Gastroesophageal sphincter (tissue), 4 donors: ENCODE measurements around the gene PRR14L. TPM values are rescaled to one million over a fixed set of nuclear protein-coding genes. Genes with fewer than 3 reads are reported as not detected.

Experiments
- ATAC-seq: fragments of 150-250 bp; one replicate; pipeline ENCODE4 v1.9.1; 2016; ENCODE audit warnings: mild to moderate bottlenecking, moderate library complexity
- H3K27ac ChIP-seq, 4 donors: fragments of 200-600 bp; sonication (generic) in 3 of 4; 1 replicate in 3 of 4; 2 replicates in 1 of 4; pipeline ENCODE4 v1.5.1; 2016 to 2019
- H3K27me3 ChIP-seq: fragments of 200-600 bp; sonication (generic); one replicate; pipeline ENCODE4 v1.5.1; 2019
- H3K36me3 ChIP-seq, 2 donors: fragments of 200-600 bp; sonication (generic); one replicate each; pipeline ENCODE4 v1.5.1; 2019; ENCODE audit warnings: control low read depth in 1 of 2
- H3K4me1 ChIP-seq, 3 donors: fragments of 200-600 bp; sonication (generic); 1 replicate in 2 of 3; 2 replicates in 1 of 3; pipeline ENCODE4 v1.5.1; 2016 to 2019; ENCODE audit warnings: control low read depth in 2 of 3
- H3K4me3 ChIP-seq, 2 donors: fragments of 200-600 bp; sonication (generic); one replicate each; pipeline ENCODE4 v1.5.1; 2019; ENCODE audit warnings: mild to moderate bottlenecking in 1 of 2, moderate library complexity in 1 of 2
- H3K9me3 ChIP-seq, 3 donors: fragments of 200-600 bp; sonication (generic); one replicate each; pipeline ENCODE4 v1.5.1; 2017 to 2019; ENCODE audit warnings: control low read depth in 2 of 3
- CTCF ChIP-seq, 4 experiments: fragments of 200-600 bp in 2 of 4; fragments of 450-650 bp in 2 of 4; sonication (generic) in 1 of 4; IDR thresholded peaks; one replicate each; pipeline ENCODE4 v1.5.1; 2017 to 2019; ENCODE audit warnings: antibody characterized with exemption in 4 of 4, mild to moderate bottlenecking in 2 of 4, moderate library complexity in 2 of 4
- EP300 ChIP-seq: sonication (generic); formaldehyde crosslinking; IDR thresholded peaks from one replicate; pipeline ENCODE4 v1.6.1; 2017; ENCODE audit warnings: antibody characterized with exemption, mild to moderate bottlenecking
- POLR2A ChIP-seq, 2 donors: fragments of 450-650 bp; IDR thresholded peaks; one replicate each; pipeline ENCODE4 v1.6.1; 2017; ENCODE audit warnings: antibody characterized with exemption in 2 of 2, mild to moderate bottlenecking in 2 of 2, moderate library complexity in 1 of 2
- POLR2AphosphoS5 ChIP-seq: sonication (generic); formaldehyde crosslinking; IDR thresholded peaks from one replicate; pipeline ENCODE4 v1.6.1; 2017; ENCODE audit warnings: antibody characterized with exemption
- WGBS, 2 donors: methylation state at CpG; one replicate each; pipeline ENCODE4 v1.1.5; 2018; ENCODE audit warnings: low coverage in 1 of 2; 5-methylcytosine and 5-hydroxymethylcytosine counted together
- total RNA-seq, 4 donors: library from RNA; depleted of rRNA; stranded (reverse); fragments of >200 nt; gene quantifications; one replicate each; pipeline ENCODE4 v1.1.0, GENCODE V29; 2016

PRR14L gene
- total RNA-seq, 4 donors from 2014 or later, result 16.0 to 24.5 (median 19.0) TPM

GRCh38 chr22:31748490-31748889 lies 1.4 kb downstream of the PRR14L start:
- ATAC-seq, result no peak
- Histone ChIP-seq H3K9me3 (no peaks in the 10 kb centered on the region), H3K36me3 (peaks cover 0 to 6% of the 10 kb centered on the region in 2 donors), H3K27ac (peak overlapping the region in 1 of 4 donors; percentile 87), H3K27me3 (no peaks in the 10 kb centered on the region), H3K4me3 (peak overlapping the region in 1 of 2 donors; percentile 98), H3K4me1 (peaks cover 0 to 54% (median 17%) of the 10 kb centered on the region in 3 donors)
- 9% methylated on average over 2 of the region's 2 CpGs; no CpG with 5 or more reads in 1 of the 2 donors for WGBS, 2 donors
- no peak for TF ChIP-seq POLR2AphosphoS5
- no peak for TF ChIP-seq CTCF (IDR thresholded peaks at IDR 0.05)
- TF ChIP-seq EP300, result no peak
- no peak for TF ChIP-seq POLR2A (IDR thresholded peaks at IDR 0.05)

- no peak for ATAC-seq
- peaks cover 0 to 12% of the 10 kb centered on the region in 2 donors for H3K36me3 ChIP-seq
- 52 to 64% methylated on average over 3 to 4 of the region's 4 CpGs for WGBS, 2 donors
- H3K27me3 ChIP-seq, result no peaks in the 10 kb centered on the region
- TF ChIP-seq CTCF (IDR thresholded peaks at IDR 0.05), result no peak
- TF ChIP-seq POLR2AphosphoS5, result no peak
- H3K4me3 ChIP-seq, result no peak overlapping the region
- peaks cover 0 to 44% (median 11%) of the 10 kb centered on the region in 3 donors for H3K4me1 ChIP-seq
- H3K27ac ChIP-seq, result no peak overlapping the region
- H3K9me3 ChIP-seq, result no peaks in the 10 kb centered on the region
Measured at GRCh38 chr22:31747441-31747840, 2.5 kb downstream of the PRR14L start.

GRCh38 chr22:31743871-31744270 lies 6.1 kb downstream of the PRR14L start:
- peaks cover 0 to 45% (median 11%) of the 10 kb centered on the region in 3 donors for H3K4me1 ChIP-seq
- TF ChIP-seq EP300, result no peak
- TF ChIP-seq CTCF (IDR thresholded peaks at IDR 0.05), result no peak
- TF ChIP-seq POLR2A (IDR thresholded peaks at IDR 0.05), result no peak
- TF ChIP-seq POLR2AphosphoS5, result no peak
- H3K27ac ChIP-seq, result no peak overlapping the region
- ATAC-seq, result no peak
- 92% methylated on average over 2 to 5 of the region's 7 CpGs for WGBS, 2 donors
- peaks cover 0 to 27% of the 10 kb centered on the region in 2 donors for H3K36me3 ChIP-seq
- no peaks in the 10 kb centered on the region for H3K27me3 ChIP-seq
- no peak overlapping the region for H3K4me3 ChIP-seq
- no peaks in the 10 kb centered on the region for H3K9me3 ChIP-seq

GRCh38 chr22:31742682-31743081 lies 7.2 kb downstream of the PRR14L start:
- 89 to 90% methylated on average over 2 of the region's 2 CpGs for WGBS, 2 donors
- H3K9me3 ChIP-seq, result no peaks in the 10 kb centered on the region

More at GRCh38 chr22:31742682-31743081, 7.2 kb downstream of the PRR14L start:
- peaks cover 0 to 35% of the 10 kb centered on the region in 2 donors for H3K36me3 ChIP-seq
- no peak for ATAC-seq
- no peaks in the 10 kb centered on the region for H3K27me3 ChIP-seq
- H3K4me1 ChIP-seq, result peaks cover 0 to 40% (median 7%) of the 10 kb centered on the region in 3 donors
- no peak overlapping the region for H3K27ac ChIP-seq
- no peak for TF ChIP-seq CTCF (IDR thresholded peaks at IDR 0.05)
- no peak for TF ChIP-seq POLR2A (IDR thresholded peaks at IDR 0.05)
- TF ChIP-seq EP300, result no peak
- TF ChIP-seq POLR2AphosphoS5, result no peak
- H3K4me3 ChIP-seq, result no peak overlapping the region
